ENCODE measurements around the gene KRT83.
A peak's percentile ranks its signal among the peaks of the same experiment; 100 is the strongest.

Gene KRT83

GRCh38 chr12:52267699-52268098 is 53.5 kb downstream of the KRT83 start:
- no CpG with 5 or more reads among the region's 3 CpGs for WGBS, 2 donors (ENCODE audit: extremely low coverage in 2 of 2, insufficient read length in 2 of 2, insufficient replicate concordance in 1 of 2)

DNA sequence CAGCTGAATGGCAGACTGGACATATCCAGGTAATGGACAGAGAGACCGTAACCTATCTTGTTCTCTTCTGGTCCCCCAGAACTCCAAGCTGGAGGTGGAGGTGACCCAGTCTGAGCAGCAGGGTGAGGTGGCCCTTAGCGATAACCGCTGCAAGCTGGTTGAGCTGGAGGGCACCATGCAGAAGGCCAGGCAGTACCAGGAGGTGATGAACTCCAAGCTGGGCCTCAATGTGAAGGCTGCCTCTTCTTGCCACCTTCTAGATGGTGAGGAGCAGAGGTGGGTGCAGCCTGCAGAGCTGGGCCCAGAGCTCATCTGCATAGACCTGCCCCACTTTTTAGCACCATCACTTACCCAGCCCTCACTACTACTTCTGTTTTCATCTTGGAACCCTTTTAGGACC is 53.9 kb downstream of the KRT83 start:
- H2AFZ ChIP-seq (ENCODE audit: low read length) = no peak overlapping the region
- no CpG with 5 or more reads among the region's 3 CpGs for WGBS, 2 donors (ENCODE audit: extremely low coverage in 2 of 2, insufficient read length in 2 of 2, insufficient replicate concordance in 1 of 2)
- no peak overlapping the region for H2AK5ac ChIP-seq (ENCODE audit: low read depth, low read length)
- no peaks in the 10 kb centered on the region for H3K4me1 ChIP-seq (ENCODE audit: control insufficient read depth in 2 of 2, insufficient read depth in 1 of 2, low read depth in 1 of 2, low read length in 2 of 2)
- peaks cover 0 to 2% of the 10 kb centered on the region in 2 donors for H3K9me3 ChIP-seq (replicated peaks in 1 of 2; ENCODE audit: control insufficient read depth in 2 of 2, insufficient read depth in 1 of 2, low read depth in 1 of 2, low read length in 2 of 2)
- H3K23ac ChIP-seq (ENCODE audit: low read depth, low read length, poor library complexity) = no peak overlapping the region
- H3K4me2 ChIP-seq (ENCODE audit: insufficient read depth, low read length, poor library complexity, severe bottlenecking) = no peak overlapping the region
- DNase-seq (ENCODE audit: low spot score) = no peak
- H3K4me3 ChIP-seq (ENCODE audit: low read length in 2 of 2) = no peak overlapping the region
- H3K4ac ChIP-seq (ENCODE audit: low read length) = no peak overlapping the region
- no peak overlapping the region for H2BK120ac ChIP-seq (ENCODE audit: low read depth, low read length)
- H3K14ac ChIP-seq (ENCODE audit: low read length) = no peak overlapping the region
- no peak overlapping the region for H4K8ac ChIP-seq (ENCODE audit: low read depth, low read length)
- H3K9ac ChIP-seq (ENCODE audit: low read depth, low read length, poor library complexity) = no peak overlapping the region
- no peak overlapping the region for H4K91ac ChIP-seq (ENCODE audit: low read depth, low read length, poor library complexity)
- no peak overlapping the region for H3K27ac ChIP-seq (replicated peaks; ENCODE audit: low read length)
- no peak overlapping the region for H2BK15ac ChIP-seq (ENCODE audit: low read length)
- H3K27me3 ChIP-seq (ENCODE audit: control insufficient read depth in 3 of 3, insufficient read depth in 3 of 3, low read depth in 1 of 3, low read length in 3 of 3) = peaks cover 0 to 2% (median 0%) of the 10 kb centered on the region in 3 experiments
- no peaks in the 10 kb centered on the region for H3K79me1 ChIP-seq (ENCODE audit: low read depth, low read length)
- H3K18ac ChIP-seq (ENCODE audit: low read length) = no peak overlapping the region
- H2BK5ac ChIP-seq (ENCODE audit: low read length) = no peak overlapping the region
- H2BK12ac ChIP-seq (ENCODE audit: low read length) = no peak overlapping the region
- no peaks in the 10 kb centered on the region for H3K36me3 ChIP-seq (replicated peaks in 1 of 2; ENCODE audit: control insufficient read depth in 2 of 2, insufficient read depth in 2 of 2, low read length in 2 of 2)

More at GRCh38 chr12:52267699-52268098, 53.5 kb downstream of the KRT83 start:
- Histone ChIP-seq H2AK5ac (ENCODE audit: low read depth, low read length) (no peak overlapping the region), H2BK5ac (ENCODE audit: low read length) (no peak overlapping the region), H3K4me2 (ENCODE audit: insufficient read depth, low read length, poor library complexity, severe bottlenecking) (no peak overlapping the region), H2BK12ac (ENCODE audit: low read length) (no peak overlapping the region), H3K27ac (replicated peaks; ENCODE audit: low read length) (no peak overlapping the region), H3K27me3 (ENCODE audit: control insufficient read depth in 3 of 3, insufficient read depth in 3 of 3, low read depth in 1 of 3, low read length in 3 of 3) (peaks cover 0 to 2% (median 0%) of the 10 kb centered on the region in 3 experiments), H3K18ac (ENCODE audit: low read length) (no peak overlapping the region), H2AFZ (ENCODE audit: low read length) (no peak overlapping the region), H3K79me1 (ENCODE audit: low read depth, low read length) (no peaks in the 10 kb centered on the region), H4K8ac (ENCODE audit: low read depth, low read length) (no peak overlapping the region), H3K4me1 (ENCODE audit: control insufficient read depth in 2 of 2, insufficient read depth in 1 of 2, low read depth in 1 of 2, low read length in 2 of 2) (no peaks in the 10 kb centered on the region), H2BK120ac (ENCODE audit: low read depth, low read length) (no peak overlapping the region), H3K36me3 (replicated peaks in 1 of 2; ENCODE audit: control insufficient read depth in 2 of 2, insufficient read depth in 2 of 2, low read length in 2 of 2) (no peaks in the 10 kb centered on the region), H3K9me3 (replicated peaks in 1 of 2; ENCODE audit: control insufficient read depth in 2 of 2, insufficient read depth in 1 of 2, low read depth in 1 of 2, low read length in 2 of 2) (peaks cover 0 to 2% of the 10 kb centered on the region in 2 donors), H3K23ac (ENCODE audit: low read depth, low read length, poor library complexity) (no peak overlapping the region), H3K4ac (ENCODE audit: low read length) (no peak overlapping the region), H3K4me3 (ENCODE audit: low read length in 2 of 2) (no peak overlapping the region), H4K91ac (ENCODE audit: low read depth, low read length, poor library complexity) (no peak overlapping the region), H3K9ac (ENCODE audit: low read depth, low read length, poor library complexity) (no peak overlapping the region), H3K14ac (ENCODE audit: low read length) (no peak overlapping the region), H2BK15ac (ENCODE audit: low read length) (no peak overlapping the region)
- no peak for DNase-seq (ENCODE audit: low spot score)

DNA sequence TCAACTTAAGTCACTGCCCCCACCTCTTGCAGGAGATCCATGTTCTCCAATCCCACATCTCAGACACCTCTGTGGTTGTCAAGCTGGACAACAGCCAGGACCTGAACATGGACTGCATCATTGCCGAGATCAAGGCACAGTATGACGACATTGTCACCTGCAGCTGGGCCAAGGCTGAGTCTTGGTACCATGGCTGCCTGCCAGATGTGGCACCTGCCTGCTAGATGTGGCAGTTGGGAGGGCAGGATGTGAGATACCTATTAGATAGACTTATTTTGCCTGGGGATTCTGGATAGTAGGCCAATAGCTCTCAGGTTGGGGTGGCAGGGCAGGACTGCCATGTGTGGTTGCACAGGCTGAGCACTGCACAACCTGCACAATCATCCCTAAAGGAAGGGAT is 54.7 kb downstream of the KRT83 start:
- H2BK15ac ChIP-seq (ENCODE audit: low read length) = no peak overlapping the region
- no peak overlapping the region for H2BK120ac ChIP-seq (ENCODE audit: low read depth, low read length)
- H3K79me1 ChIP-seq (ENCODE audit: low read depth, low read length) = no peaks in the 10 kb centered on the region
- H3K27me3 ChIP-seq (ENCODE audit: control insufficient read depth in 3 of 3, insufficient read depth in 3 of 3, low read depth in 1 of 3, low read length in 3 of 3) = peaks cover 0 to 2% (median 0%) of the 10 kb centered on the region in 3 experiments
- H3K4me1 ChIP-seq (ENCODE audit: control insufficient read depth in 2 of 2, insufficient read depth in 1 of 2, low read depth in 1 of 2, low read length in 2 of 2) = no peaks in the 10 kb centered on the region
- no peak overlapping the region for H4K8ac ChIP-seq (ENCODE audit: low read depth, low read length)
- H2BK5ac ChIP-seq (ENCODE audit: low read length) = no peak overlapping the region
- H2AK5ac ChIP-seq (ENCODE audit: low read depth, low read length) = no peak overlapping the region
- H2BK12ac ChIP-seq (ENCODE audit: low read length) = no peak overlapping the region
- H4K91ac ChIP-seq (ENCODE audit: low read depth, low read length, poor library complexity) = no peak overlapping the region
- H3K4me2 ChIP-seq (ENCODE audit: insufficient read depth, low read length, poor library complexity, severe bottlenecking) = no peak overlapping the region
- no peak overlapping the region for H3K27ac ChIP-seq (replicated peaks; ENCODE audit: low read length)
- no peak overlapping the region for H3K14ac ChIP-seq (ENCODE audit: low read length)
- DNase-seq (ENCODE audit: low spot score) = no peak
- no peaks in the 10 kb centered on the region for H3K36me3 ChIP-seq (replicated peaks in 1 of 2; ENCODE audit: control insufficient read depth in 2 of 2, insufficient read depth in 2 of 2, low read length in 2 of 2)
- no CpG with 5 or more reads among the region's 2 CpGs for whole genome bisulfite sequencing, 2 donors (ENCODE audit: extremely low coverage in 2 of 2, insufficient read length in 2 of 2, insufficient replicate concordance in 1 of 2)
- no peak overlapping the region for H3K23ac ChIP-seq (ENCODE audit: low read depth, low read length, poor library complexity)
- H3K4ac ChIP-seq (ENCODE audit: low read length) = no peak overlapping the region
- peaks cover 0 to 2% of the 10 kb centered on the region in 2 donors for H3K9me3 ChIP-seq (replicated peaks in 1 of 2; ENCODE audit: control insufficient read depth in 2 of 2, insufficient read depth in 1 of 2, low read depth in 1 of 2, low read length in 2 of 2)
- H3K9ac ChIP-seq (ENCODE audit: low read depth, low read length, poor library complexity) = no peak overlapping the region
- H3K4me3 ChIP-seq (ENCODE audit: low read length in 2 of 2) = peak overlapping the region in 1 of 2 donors; percentile 65
- no peak overlapping the region for H2AFZ ChIP-seq (ENCODE audit: low read length)
- H3K18ac ChIP-seq (ENCODE audit: low read length) = no peak overlapping the region

GRCh38 chr12:52264435-52264825 is 56.8 kb downstream of the KRT83 start:
- Histone ChIP-seq H4K8ac (ENCODE audit: low read depth, low read length) (no peak overlapping the region), H3K4ac (ENCODE audit: low read length) (no peak overlapping the region), H3K9ac (ENCODE audit: low read depth, low read length, poor library complexity) (no peak overlapping the region), H3K4me1 (ENCODE audit: control insufficient read depth in 2 of 2, insufficient read depth in 1 of 2, low read depth in 1 of 2, low read length in 2 of 2) (peaks cover 0 to 1% of the 10 kb centered on the region in 2 donors), H2BK15ac (ENCODE audit: low read length) (no peak overlapping the region), H3K4me3 (ENCODE audit: low read length in 2 of 2) (no peak overlapping the region), H3K27ac (replicated peaks; ENCODE audit: low read length) (no peak overlapping the region), H4K91ac (ENCODE audit: low read depth, low read length, poor library complexity) (no peak overlapping the region), H3K14ac (ENCODE audit: low read length) (no peak overlapping the region), H2BK12ac (ENCODE audit: low read length) (no peak overlapping the region), H2BK5ac (ENCODE audit: low read length) (no peak overlapping the region), H3K79me1 (ENCODE audit: low read depth, low read length) (no peaks in the 10 kb centered on the region), H2AK5ac (ENCODE audit: low read depth, low read length) (no peak overlapping the region), H2AFZ (ENCODE audit: low read length) (no peak overlapping the region), H3K27me3 (ENCODE audit: control insufficient read depth in 3 of 3, insufficient read depth in 3 of 3, low read depth in 1 of 3, low read length in 3 of 3) (peaks cover 0 to 5% (median 0%) of the 10 kb centered on the region in 3 experiments), H2BK120ac (ENCODE audit: low read depth, low read length) (no peak overlapping the region), H3K23ac (ENCODE audit: low read depth, low read length, poor library complexity) (no peak overlapping the region), H3K9me3 (replicated peaks in 1 of 2; ENCODE audit: control insufficient read depth in 2 of 2, insufficient read depth in 1 of 2, low read depth in 1 of 2, low read length in 2 of 2) (peaks cover 0 to 2% of the 10 kb centered on the region in 2 donors), H3K4me2 (ENCODE audit: insufficient read depth, low read length, poor library complexity, severe bottlenecking) (no peak overlapping the region), H3K18ac (ENCODE audit: low read length) (no peak overlapping the region), H3K36me3 (replicated peaks in 1 of 2; ENCODE audit: control insufficient read depth in 2 of 2, insufficient read depth in 2 of 2, low read length in 2 of 2) (no peaks in the 10 kb centered on the region)
- no peak for DNase-seq (ENCODE audit: low spot score)
- WGBS, 2 donors (ENCODE audit: extremely low coverage in 2 of 2, insufficient read length in 2 of 2, insufficient replicate concordance in 1 of 2) = no CpG with 5 or more reads among the region's 2 CpGs
